ENCODE data around the gene KIRREL3. TPM values are rescaled to one million over a fixed set of nuclear protein-coding genes. Genes with fewer than 3 reads are reported as not detected.

KIRREL3 gene
- total RNA-seq, 1 experiment from 2014 or later, result 0.44 TPM

- no peak for TF ChIP-seq EZH2 (IDR thresholded peaks at IDR 0.05; ENCODE audit: low read length, unreplicated experiment)
- TF ChIP-seq EZH2phosphoT487 (IDR thresholded peaks at IDR 0.05; ENCODE audit: borderline replicate concordance, low read length), result no peak
- no peak for TF ChIP-seq CTCF (conservative IDR thresholded peaks at IDR 0.05; ENCODE audit: low read depth, low read length)
- no peak overlapping the region for H3K9ac ChIP-seq (ENCODE audit: low read length)
- CTCF ChIA-PET, result no interaction called here
- H3K27ac ChIP-seq (ENCODE audit: low read length), result no peak overlapping the region
- no peak overlapping the region for H2AFZ ChIP-seq (ENCODE audit: low read length)
- no TSS peak for BruUV-seq (replicated peaks)
- H3K27me3 ChIP-seq (ENCODE audit: low read length), result peaks cover 80% of the 10 kb centered on the region
- POLR2A ChIA-PET (ENCODE audit: unreplicated experiment), result no interaction called here
- ATAC-seq, result no peak
- H3K36me3 ChIP-seq (ENCODE audit: low read depth, low read length), result no peaks in the 10 kb centered on the region
- no peaks in the 10 kb centered on the region for H3K4me1 ChIP-seq (ENCODE audit: insufficient read depth, low read length)
- no peaks in the 10 kb centered on the region for H3K79me2 ChIP-seq (ENCODE audit: low read length)
- DNase-seq, result no peak
- H3K9me2 ChIP-seq (replicated peaks; ENCODE audit: low read length), result no peaks in the 10 kb centered on the region
- intact Hi-C loops (cut with micrococcal nuclease), result no loop called here
- no peak overlapping the region for H3K4me3 ChIP-seq (ENCODE audit: low read length)
- H3K4me2 ChIP-seq (ENCODE audit: low read length), result no peak overlapping the region
- H3K9me3 ChIP-seq (ENCODE audit: low read length), result no peaks in the 10 kb centered on the region
- H4K20me1 ChIP-seq (ENCODE audit: low read length), result no peaks in the 10 kb centered on the region
- H3F3A ChIP-seq (ENCODE audit: low read length, unreplicated experiment), result no peaks in the 10 kb centered on the region
Observed at GRCh38 chr11:126704096-126704495, 296.5 kb downstream of the KIRREL3 start.

- Histone ChIP-seq H3F3A (ENCODE audit: low read length, unreplicated experiment) (no peaks in the 10 kb centered on the region), H3K9ac (ENCODE audit: low read length) (no peak overlapping the region), H3K4me3 (ENCODE audit: low read length) (no peak overlapping the region), H3K27ac (ENCODE audit: low read length) (no peak overlapping the region), H2AFZ (ENCODE audit: low read length) (no peak overlapping the region), H3K79me2 (ENCODE audit: low read length) (no peaks in the 10 kb centered on the region), H3K4me1 (ENCODE audit: insufficient read depth, low read length) (no peaks in the 10 kb centered on the region), H3K36me3 (ENCODE audit: low read depth, low read length) (no peaks in the 10 kb centered on the region), H3K9me3 (ENCODE audit: low read length) (no peaks in the 10 kb centered on the region), H4K20me1 (ENCODE audit: low read length) (no peaks in the 10 kb centered on the region), H3K9me2 (replicated peaks; ENCODE audit: low read length) (no peaks in the 10 kb centered on the region), H3K27me3 (ENCODE audit: low read length) (peaks cover 80% of the 10 kb centered on the region), H3K4me2 (ENCODE audit: low read length) (no peak overlapping the region)
- TF ChIP-seq CTCF (conservative IDR thresholded peaks at IDR 0.05; ENCODE audit: low read depth, low read length), result no peak
- TF ChIP-seq EZH2phosphoT487 (IDR thresholded peaks at IDR 0.05; ENCODE audit: borderline replicate concordance, low read length), result no peak
- TF ChIP-seq EZH2 (IDR thresholded peaks at IDR 0.05; ENCODE audit: low read length, unreplicated experiment), result no peak
- no TSS peak for BruUV-seq (replicated peaks)
- DNase-seq, result no peak
- ATAC-seq, result no peak
- POLR2A ChIA-PET (ENCODE audit: unreplicated experiment), result no interaction called here
- CTCF ChIA-PET, result no interaction called here
- intact Hi-C loops (cut with micrococcal nuclease), result no loop called here
Observed at GRCh38 chr11:126703662-126704061, 296.9 kb downstream of the KIRREL3 start.

GRCh38 chr11:126702987-126703386, 297.6 kb downstream of the KIRREL3 start:
- CTCF ChIA-PET, result no interaction called here
- no peaks in the 10 kb centered on the region for H3K9me3 ChIP-seq (ENCODE audit: low read length)
- intact Hi-C loops (cut with micrococcal nuclease), result no loop called here
- H3K27me3 ChIP-seq (ENCODE audit: low read length), result peaks cover 80% of the 10 kb centered on the region
- no peak overlapping the region for H3K9ac ChIP-seq (ENCODE audit: low read length)
- no peaks in the 10 kb centered on the region for H3K36me3 ChIP-seq (ENCODE audit: low read depth, low read length)
- no peaks in the 10 kb centered on the region for H3K9me2 ChIP-seq (replicated peaks; ENCODE audit: low read length)
- H4K20me1 ChIP-seq (ENCODE audit: low read length), result no peaks in the 10 kb centered on the region
- H3K4me3 ChIP-seq (ENCODE audit: low read length), result no peak overlapping the region
- H3K79me2 ChIP-seq (ENCODE audit: low read length), result no peaks in the 10 kb centered on the region
- H3F3A ChIP-seq (ENCODE audit: low read length, unreplicated experiment), result no peaks in the 10 kb centered on the region
- TF ChIP-seq CTCF (conservative IDR thresholded peaks at IDR 0.05; ENCODE audit: low read depth, low read length), result no peak
- ATAC-seq, result no peak
- no peak overlapping the region for H3K27ac ChIP-seq (ENCODE audit: low read length)
- POLR2A ChIA-PET (ENCODE audit: unreplicated experiment), result no interaction called here
- no peak overlapping the region for H3K4me2 ChIP-seq (ENCODE audit: low read length)
- no peak for DNase-seq
- H3K4me1 ChIP-seq (ENCODE audit: insufficient read depth, low read length), result no peaks in the 10 kb centered on the region
- no TSS peak for BruUV-seq (replicated peaks)
- no peak overlapping the region for H2AFZ ChIP-seq (ENCODE audit: low read length)

All from PC-3 (cell line).